Psoas muscle (tissue), 8 donors: ENCODE results near the gene CD37. TPM values are rescaled to one million over a fixed set of nuclear protein-coding genes. Genes with fewer than 3 reads are reported as not detected.

ENCODE experiments used
- ATAC-seq, 4 donors: fragments of 200-7000 bp; cut with Tn5 transposase; one replicate each; pipeline ENCODE4 v1.9.1; 2020; ENCODE audit warnings: moderate library complexity in 3 of 4, mild to moderate bottlenecking in 2 of 4
- DNase-seq, 2 donors: peaks; one replicate each; pipeline ENCODE4 v3.0.0-alpha.2; 2020
- H3K27ac ChIP-seq: fragments of 200-600 bp; one replicate; pipeline ENCODE4 v1.8.0; 2022
- H3K27me3 ChIP-seq, 3 donors: fragments of 200-600 bp in 1 of 3; one replicate each; pipeline versions ENCODE4 v1.6.1 to v1.8.0; 2013 to 2022; ENCODE audit warnings: low read length in 2 of 3, mild to moderate bottlenecking in 2 of 3, moderate library complexity in 1 of 3; ENCODE audit not compliant: insufficient read depth in 3 of 3
- H3K36me3 ChIP-seq, 2 donors: fragments of 200-600 bp in 1 of 2; one replicate each; pipeline versions ENCODE4 v1.6.1 to v1.8.0; 2013 to 2022; ENCODE audit warnings: low read depth in 1 of 2, mild to moderate bottlenecking in 1 of 2, moderate library complexity in 1 of 2; ENCODE audit not compliant: insufficient read depth in 1 of 2
- H3K4me1 ChIP-seq: fragments of 200-600 bp; one replicate; pipeline ENCODE4 v1.8.0; 2022
- H3K4me3 ChIP-seq: fragments of 200-600 bp; one replicate; pipeline ENCODE4 v1.8.0; 2022; ENCODE audit warnings: mild to moderate bottlenecking
- H3K9me3 ChIP-seq: fragments of 200-600 bp; one replicate; pipeline ENCODE4 v1.8.0; 2022
- whole genome bisulfite sequencing, 3 donors: extraction: QIAGEN DNeasy Blood & Tissue Kit; methylation state at CpG; one replicate each; pipeline versions ENCODE4 v1.1.6 to v1.1.7; 2013; 5-methylcytosine and 5-hydroxymethylcytosine counted together
- intact Hi-C, 2 donors: fragments of 100-400 bp; cut with DNase I; formaldehyde crosslinking; loops; one replicate each; pipeline versions ENCODE4 v1.11.0 to v1.14.2; 2022
- polyA plus RNA-seq, 3 donors: library from polyadenylated mRNA; stranded (reverse); fragments of 200-250 nt; gene quantifications; one replicate each; pipeline ENCODE4 v1.2.3, GENCODE V29; 2013
- total RNA-seq, 4 donors: library from RNA; stranded (reverse); fragmentation: NEBNext Ultra II Directional in 2 of 4; extraction: Animal tissue kit (Norgen Biotek cat#: 25700) in 2 of 4; gene quantifications; one replicate each; pipeline versions ENCODE4 v1.2.1 to v1.2.4, GENCODE V29; 2021 to 2023
- TF ChIP-seq, protein P1 (sequence below): fragments of 200-600 bp; IDR thresholded peaks from one replicate; pipeline ENCODE4 v1.8.0; 2022; ENCODE audit warnings: antibody characterized with exemption
- donor health status: healthy with polysubstance abuse.
- donor health status: DM: no; HTN: no; CAD: no; lungs with moderate emphysema.
- donor health status: Bipolar disorder and iron deficiency.
- donor health status: healthy.
- donor health status: DM: yes; HTN: yes; CAD: no.
- donor health status: DM: no; HTN: no; CAD: no.
- donor health status: DM: no; HTN: no; CAD: no.
- donor health status: DM: yes; HTN: yes; CAD: no.

Gene CD37
- total and polyA plus RNA-seq, 7 donors: 0.66 to 4.7 (median 2.3) TPM

- no peak for DNase-seq
- no peak for ATAC-seq
- no peaks in the 10 kb centered on the region for H3K9me3 ChIP-seq
- WGBS, 3 donors: 92 to 97% (median 93%) methylated on average over 11 of the region's 11 CpGs
- TF ChIP-seq, protein P1, sequence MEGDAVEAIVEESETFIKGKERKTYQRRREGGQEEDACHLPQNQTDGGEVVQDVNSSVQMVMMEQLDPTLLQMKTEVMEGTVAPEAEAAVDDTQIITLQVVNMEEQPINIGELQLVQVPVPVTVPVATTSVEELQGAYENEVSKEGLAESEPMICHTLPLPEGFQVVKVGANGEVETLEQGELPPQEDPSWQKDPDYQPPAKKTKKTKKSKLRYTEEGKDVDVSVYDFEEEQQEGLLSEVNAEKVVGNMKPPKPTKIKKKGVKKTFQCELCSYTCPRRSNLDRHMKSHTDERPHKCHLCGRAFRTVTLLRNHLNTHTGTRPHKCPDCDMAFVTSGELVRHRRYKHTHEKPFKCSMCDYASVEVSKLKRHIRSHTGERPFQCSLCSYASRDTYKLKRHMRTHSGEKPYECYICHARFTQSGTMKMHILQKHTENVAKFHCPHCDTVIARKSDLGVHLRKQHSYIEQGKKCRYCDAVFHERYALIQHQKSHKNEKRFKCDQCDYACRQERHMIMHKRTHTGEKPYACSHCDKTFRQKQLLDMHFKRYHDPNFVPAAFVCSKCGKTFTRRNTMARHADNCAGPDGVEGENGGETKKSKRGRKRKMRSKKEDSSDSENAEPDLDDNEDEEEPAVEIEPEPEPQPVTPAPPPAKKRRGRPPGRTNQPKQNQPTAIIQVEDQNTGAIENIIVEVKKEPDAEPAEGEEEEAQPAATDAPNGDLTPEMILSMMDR: no peak
- H3K4me3 ChIP-seq: no peak overlapping the region
- H3K4me1 ChIP-seq: peaks cover 5% of the 10 kb centered on the region
- no peaks in the 10 kb centered on the region for H3K27me3 ChIP-seq
- H3K36me3 ChIP-seq: peaks cover 0 to 49% of the 10 kb centered on the region in 2 donors
- intact Hi-C loops: no loop called here
- H3K27ac ChIP-seq: no peak overlapping the region
Measured at GRCh38 chr19:49340865-49341718, 5.9 kb downstream of the CD37 start.

GRCh38 chr19:49342291-49342721 lies 7.1 kb downstream of the CD37 start:
- H3K27ac ChIP-seq: no peak overlapping the region
- no peaks in the 10 kb centered on the region for H3K27me3 ChIP-seq
- H3K36me3 ChIP-seq: peaks cover 0 to 60% of the 10 kb centered on the region in 2 donors
- TF ChIP-seq, protein P1: no peak
- H3K4me1 ChIP-seq: peaks cover 5% of the 10 kb centered on the region
- WGBS, 3 donors: 90 to 95% (median 91%) methylated on average over 11 of the region's 11 CpGs
- intact Hi-C loops: no loop called here
- ATAC-seq: no peak
- no peak for DNase-seq
- H3K4me3 ChIP-seq: no peak overlapping the region
- no peaks in the 10 kb centered on the region for H3K9me3 ChIP-seq

DNA sequence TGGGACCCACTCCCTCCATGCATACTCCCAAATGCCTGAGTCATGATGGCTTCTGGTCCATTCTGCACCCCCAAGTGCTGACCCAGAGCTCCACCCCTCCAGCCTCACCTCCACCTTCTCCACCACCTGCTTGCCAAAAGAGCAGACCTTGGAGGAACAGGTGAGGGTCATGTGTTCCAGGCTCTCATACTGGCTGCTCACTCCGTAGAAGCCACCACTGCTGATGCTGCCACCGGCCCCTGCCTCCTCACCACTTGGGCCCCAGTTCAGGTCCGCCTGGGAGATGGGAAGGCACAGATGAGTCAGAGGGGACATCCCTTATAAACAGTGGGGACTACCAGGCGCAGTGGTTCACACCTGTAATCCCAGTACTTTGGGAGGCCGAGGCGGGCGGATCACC lies 7.9 kb downstream of the CD37 start:
- ATAC-seq (no peak), DNase-seq (no peak)
- no peaks in the 10 kb centered on the region for H3K27me3 ChIP-seq
- H3K4me1 ChIP-seq: peaks cover 5% of the 10 kb centered on the region
- TF ChIP-seq, protein P1: no peak
- WGBS, 3 donors: 93 to 96% (median 93%) methylated on average over 6 to 7 of the region's 7 CpGs
- H3K36me3 ChIP-seq: peaks cover 0 to 66% of the 10 kb centered on the region in 2 donors
- no peak overlapping the region for H3K27ac ChIP-seq
- H3K4me3 ChIP-seq: no peak overlapping the region
- intact Hi-C loops: no loop called here
- H3K9me3 ChIP-seq: no peaks in the 10 kb centered on the region

- 76 to 82% (median 80%) methylated on average over 11 of the region's 11 CpGs for WGBS, 3 donors
- TF ChIP-seq, protein P1: no peak
- intact Hi-C loops: no loop called here
- no peaks in the 10 kb centered on the region for H3K9me3 ChIP-seq
- DNase-seq: no peak
- H3K4me1 ChIP-seq: peaks cover 2% of the 10 kb centered on the region
- ATAC-seq: no peak
- no peaks in the 10 kb centered on the region for H3K27me3 ChIP-seq
- peaks cover 0 to 82% of the 10 kb centered on the region in 2 donors for H3K36me3 ChIP-seq
- no peak overlapping the region for H3K4me3 ChIP-seq
- no peak overlapping the region for H3K27ac ChIP-seq
Measured at GRCh38 chr19:49344505-49345423, 9.6 kb downstream of the CD37 start.
